CD4-positive, CD25-positive, alpha-beta regulatory T cell (primary cell): ENCODE data around the gene CAPN2. TPM values are rescaled to one million over a fixed set of nuclear protein-coding genes. Genes with fewer than 3 reads are reported as not detected.

Source experiments
- ATAC-seq, 2 donors: fragments of 150-1000 bp; cut with Tn5 transposase; one replicate each; pipeline ENCODE4 v1.10.0; 2021; ENCODE audit warnings: low read depth in 2 of 2, moderate number of reproducible peaks in 2 of 2, moderate library complexity in 1 of 2
- DNase-seq, 3 donors: peaks; one replicate each; pipeline versions ENCODE4 v3.0.0 to v3.0.0-alpha.2; 2012 to 2022; ENCODE audit warnings: mixed read lengths in 1 of 3
- H3K27ac ChIP-seq: one replicate; pipeline ENCODE4 v1.7.0; 2013; ENCODE audit warnings: mild to moderate bottlenecking, low read length; ENCODE audit not compliant: insufficient read depth, poor library complexity, severe bottlenecking
- H3K27me3 ChIP-seq: one replicate; pipeline ENCODE4 v1.7.0; 2013; ENCODE audit warnings: low read length; ENCODE audit not compliant: control insufficient read depth, insufficient read depth
- H3K36me3 ChIP-seq: one replicate; pipeline ENCODE4 v1.7.0; 2013; ENCODE audit warnings: mild to moderate bottlenecking, low read length, moderate library complexity; ENCODE audit not compliant: control insufficient read depth, insufficient read depth
- H3K4me1 ChIP-seq: 2 replicates; pipeline ENCODE4 v1.7.0; 2013; ENCODE audit warnings: mild to moderate bottlenecking, low read length; ENCODE audit not compliant: insufficient read depth, control insufficient read depth, poor library complexity, severe bottlenecking
- H3K4me3 ChIP-seq: one replicate; pipeline ENCODE4 v1.7.0; 2013; ENCODE audit warnings: low read depth, mild to moderate bottlenecking, low read length, moderate library complexity
- H3K9me3 ChIP-seq, 2 experiments: 1 replicate in 1 of 2; 2 replicates in 1 of 2; pipeline ENCODE4 v1.7.0; 2013; ENCODE audit warnings: low read length in 2 of 2, mild to moderate bottlenecking in 1 of 2, moderate library complexity in 1 of 2; ENCODE audit not compliant: control insufficient read depth in 2 of 2
- H3K27ac Mint-ChIP-seq, 3 donors: one replicate each; pipeline ENCODE4 v1.8.0; 2020 to 2022; ENCODE audit warnings: mild to moderate bottlenecking in 3 of 3, mixed read lengths in 3 of 3, moderate library complexity in 2 of 3
- H3K27me3 Mint-ChIP-seq: one replicate; pipeline ENCODE4 v1.8.0; 2022; ENCODE audit warnings: mild to moderate bottlenecking, mixed read lengths
- H3K36me3 Mint-ChIP-seq: one replicate; pipeline ENCODE4 v1.8.0; 2020; ENCODE audit warnings: mixed read lengths
- H3K4me1 Mint-ChIP-seq, 4 donors: one replicate each; pipeline ENCODE4 v1.8.0; 2020 to 2022; ENCODE audit warnings: mixed read lengths in 4 of 4, mild to moderate bottlenecking in 1 of 4
- H3K4me3 Mint-ChIP-seq, 4 donors: one replicate each; pipeline ENCODE4 v1.8.0; 2020 to 2022; ENCODE audit warnings: mild to moderate bottlenecking in 4 of 4, mixed read lengths in 4 of 4, moderate library complexity in 3 of 4
- H3K9me3 Mint-ChIP-seq, 7 donors: one replicate each; pipeline ENCODE4 v1.8.0; 2020 to 2022; ENCODE audit warnings: mixed read lengths in 7 of 7, mild to moderate bottlenecking in 3 of 7, moderate library complexity in 2 of 7
- polyA plus RNA-seq, 4 donors: library from polyadenylated mRNA; unstranded; fragments of 300-500 nt; fragmentation: Illumina TruSeq; gene quantifications; one replicate each; pipeline ENCODE4 v1.2.3, GENCODE V29; 2021
- total RNA-seq: library from RNA; stranded (reverse); gene quantifications from one replicate; pipeline ENCODE4 v1.2.3, GENCODE V29; 2022

CAPN2 gene
- total RNA-seq (278 TPM), polyA plus RNA-seq (100 to 1,000 TPM; 132 to 191 (median 150) TPM)

- H3K36me3 Mint-ChIP-seq, result peaks cover 11% of the 10 kb centered on the region
- DNase-seq (peak; percentile 49 to 66 (median 52)), ATAC-seq (peak; percentile 48 to 58)
- Histone ChIP-seq H3K36me3 (no peaks in the 10 kb centered on the region), H3K27me3 (no peaks in the 10 kb centered on the region), H3K4me1 (peaks cover 58% of the 10 kb centered on the region), H3K9me3 (no peaks in the 10 kb centered on the region), H3K4me3 (peak within 1 kb of the TSS; percentile 90), H3K27ac (peak within 1 kb of the TSS; percentile 93)
- no peaks in the 10 kb centered on the region for H3K9me3 Mint-ChIP-seq
- H3K4me1 Mint-ChIP-seq, result peaks cover 23 to 57% (median 46%) of the 10 kb centered on the region in 4 donors
- H3K4me3 Mint-ChIP-seq, result peak within 1 kb of the TSS; percentile 91 to 93 (median 92)
- peak within 1 kb of the TSS; percentile 89 to 96 (median 95) for H3K27ac Mint-ChIP-seq
- no peaks in the 10 kb centered on the region for H3K27me3 Mint-ChIP-seq
Measured at GRCh38 chr1:223712194-223712849, at the start of gene CAPN2. CAPN2 (plus strand) TSS chr1:223712539; CDS start chr1:223712641, 102 bp downstream.

GRCh38 chr1:223662943-223663342 is 49.4 kb upstream of the CAPN2 start:
- no peaks in the 10 kb centered on the region for H3K4me1 Mint-ChIP-seq
- Histone ChIP-seq H3K36me3 (no peaks in the 10 kb centered on the region), H3K4me3 (no peak overlapping the region), H3K27ac (no peak overlapping the region), H3K4me1 (no peaks in the 10 kb centered on the region), H3K9me3 (no peaks in the 10 kb centered on the region), H3K27me3 (peaks cover 2% of the 10 kb centered on the region)
- ATAC-seq (no peak), DNase-seq (no peak)
- H3K27me3 Mint-ChIP-seq, result peaks cover 20% of the 10 kb centered on the region
- no peaks in the 10 kb centered on the region for H3K36me3 Mint-ChIP-seq
- H3K4me3 Mint-ChIP-seq, result no peak overlapping the region
- no peak overlapping the region for H3K27ac Mint-ChIP-seq
- H3K9me3 Mint-ChIP-seq, result peaks cover 0 to 1% (median 0%) of the 10 kb centered on the region in 7 donors

- Histone ChIP-seq H3K4me3 (no peak overlapping the region), H3K36me3 (no peaks in the 10 kb centered on the region), H3K9me3 (no peaks in the 10 kb centered on the region), H3K27ac (no peak overlapping the region), H3K4me1 (no peaks in the 10 kb centered on the region), H3K27me3 (peaks cover 2% of the 10 kb centered on the region)
- Mint-ChIP-seq H3K27ac (no peak overlapping the region), H3K36me3 (no peaks in the 10 kb centered on the region), H3K9me3 (peaks cover 0 to 1% (median 0%) of the 10 kb centered on the region in 7 donors), H3K4me1 (no peaks in the 10 kb centered on the region), H3K4me3 (no peak overlapping the region), H3K27me3 (peaks cover 30% of the 10 kb centered on the region)
- no peak for ATAC-seq
- DNase-seq, result no peak
Measured at GRCh38 chr1:223664106-223664505, 48.2 kb upstream of the CAPN2 start.

- no peaks in the 10 kb centered on the region for H3K4me1 Mint-ChIP-seq
- H3K27me3 ChIP-seq, result peaks cover 2% of the 10 kb centered on the region
- H3K27ac Mint-ChIP-seq, result no peak within 1 kb of the TSS
- H3K4me3 ChIP-seq, result no peak within 1 kb of the TSS
- H3K36me3 ChIP-seq, result no peaks in the 10 kb centered on the region
- ATAC-seq, result no peak
- no peak for DNase-seq
- no peaks in the 10 kb centered on the region for H3K9me3 ChIP-seq
- H3K27ac ChIP-seq, result no peak within 1 kb of the TSS
- H3K27me3 Mint-ChIP-seq, result peaks cover 34% of the 10 kb centered on the region
- no peak within 1 kb of the TSS for H3K4me3 Mint-ChIP-seq
- H3K36me3 Mint-ChIP-seq, result no peaks in the 10 kb centered on the region
- peaks cover 0 to 1% (median 0%) of the 10 kb centered on the region in 7 donors for H3K9me3 Mint-ChIP-seq
- no peaks in the 10 kb centered on the region for H3K4me1 ChIP-seq
Measured at GRCh38 chr1:223665592-223666312, 46.6 kb upstream of the CAPN2 start, which contains the start of gene CAPN8. CAPN8 (minus strand) TSS chr1:223665701; CDS start chr1:223665646, 55 bp downstream.

GRCh38 chr1:223667484-223668182 is 44.7 kb upstream of the CAPN2 start:
- no peak overlapping the region for H3K27ac ChIP-seq
- H3K4me3 Mint-ChIP-seq, result no peak overlapping the region
- H3K27me3 ChIP-seq, result peaks cover 2% of the 10 kb centered on the region
- no peaks in the 10 kb centered on the region for H3K9me3 ChIP-seq
- H3K4me1 Mint-ChIP-seq, result no peaks in the 10 kb centered on the region
- no peaks in the 10 kb centered on the region for H3K36me3 ChIP-seq
- H3K9me3 Mint-ChIP-seq, result peaks cover 0 to 5% (median 0%) of the 10 kb centered on the region in 7 donors
- no peak overlapping the region for H3K4me3 ChIP-seq
- H3K4me1 ChIP-seq, result no peaks in the 10 kb centered on the region
- DNase-seq (no peak), ATAC-seq (no peak)
- peaks cover 41% of the 10 kb centered on the region for H3K27me3 Mint-ChIP-seq
- no peaks in the 10 kb centered on the region for H3K36me3 Mint-ChIP-seq
- H3K27ac Mint-ChIP-seq, result no peak overlapping the region

- Histone ChIP-seq H3K9me3 (peaks cover 0 to 10% of the 10 kb centered on the region in 2 experiments), H3K4me1 (no peaks in the 10 kb centered on the region), H3K36me3 (no peaks in the 10 kb centered on the region), H3K27me3 (no peaks in the 10 kb centered on the region), H3K4me3 (no peak overlapping the region), H3K27ac (no peak overlapping the region)
- no peak for DNase-seq
- peaks cover 32% of the 10 kb centered on the region for H3K27me3 Mint-ChIP-seq
- no peak for ATAC-seq
- H3K9me3 Mint-ChIP-seq, result peaks cover 0 to 8% (median 2%) of the 10 kb centered on the region in 7 donors
- no peaks in the 10 kb centered on the region for H3K36me3 Mint-ChIP-seq
- no peak overlapping the region for H3K4me3 Mint-ChIP-seq
- H3K27ac Mint-ChIP-seq, result no peak overlapping the region
- H3K4me1 Mint-ChIP-seq, result no peaks in the 10 kb centered on the region
Measured at GRCh38 chr1:223669003-223669795, 43.1 kb upstream of the CAPN2 start.
